ENCODE results near the gene NPHP1.
"Not testable (repeated sequence)": the region's sequence is repeated elsewhere in the genome, so short reads cannot be mapped to it uniquely, and the experiment has no call there.

The NPHP1 gene

GRCh38 chr2:110197452-110197851 lies 7.4 kb downstream of the NPHP1 start:
- DNase-seq (ENCODE audit: low read depth) = no peak

- DNase-seq (ENCODE audit: low read depth) = not testable (repeated sequence)
These were observed 14.6 kb downstream of the NPHP1 start for GRCh38 chr2:110190169-110190568.

GRCh38 chr2:110182449-110182848 lies 22.4 kb downstream of the NPHP1 start:
- no peak for DNase-seq (ENCODE audit: low read depth)

- no peak for DNase-seq (ENCODE audit: low read depth)
These were observed 24.8 kb downstream of the NPHP1 start for GRCh38 chr2:110180036-110180435.

GRCh38 chr2:110173523-110173922 lies 31.3 kb downstream of the NPHP1 start:
- no peak for DNase-seq (ENCODE audit: low read depth)

- DNase-seq (ENCODE audit: low read depth) = no peak
These were observed 32.3 kb downstream of the NPHP1 start for GRCh38 chr2:110172506-110172905.

GRCh38 chr2:110170102-110170501 lies 34.7 kb downstream of the NPHP1 start:
- no peak for DNase-seq (ENCODE audit: low read depth)

GRCh38 chr2:110167326-110168000 lies 37.4 kb downstream of the NPHP1 start:
- DNase-seq (ENCODE audit: low read depth) = no peak

GRCh38 chr2:110166266-110166665 lies 38.5 kb downstream of the NPHP1 start:
- DNase-seq (ENCODE audit: low read depth) = no peak

- DNase-seq (ENCODE audit: low read depth) = no peak
These were observed 47.5 kb downstream of the NPHP1 start for GRCh38 chr2:110157153-110157793.

- DNase-seq (ENCODE audit: low read depth) = not testable (repeated sequence)
These were observed 50.0 kb downstream of the NPHP1 start for GRCh38 chr2:110154828-110155227.

- DNase-seq (ENCODE audit: low read depth) = not testable (repeated sequence)
These were observed 50.6 kb downstream of the NPHP1 start for GRCh38 chr2:110154188-110154587.

GRCh38 chr2:110153416-110153815 lies 51.4 kb downstream of the NPHP1 start:
- no peak for DNase-seq (ENCODE audit: low read depth)

GRCh38 chr2:110152943-110153342 lies 51.9 kb downstream of the NPHP1 start:
- no peak for DNase-seq (ENCODE audit: low read depth)

- DNase-seq (ENCODE audit: low read depth) = no peak
These were observed 55.2 kb downstream of the NPHP1 start for GRCh38 chr2:110149330-110150220.

GRCh38 chr2:110146945-110147332 lies 57.9 kb downstream of the NPHP1 start:
- DNase-seq (ENCODE audit: low read depth) = no peak

- no peak for DNase-seq (ENCODE audit: low read depth)
These were observed 58.4 kb downstream of the NPHP1 start for GRCh38 chr2:110146183-110146944.

- no peak for DNase-seq (ENCODE audit: low read depth)
These were observed 60.8 kb downstream of the NPHP1 start for GRCh38 chr2:110143982-110144381.

GRCh38 chr2:110140401-110140800 lies 64.4 kb downstream of the NPHP1 start:
- DNase-seq (ENCODE audit: low read depth) = no peak

- no peak for DNase-seq (ENCODE audit: low read depth)
These were observed 70.8 kb downstream of the NPHP1 start for GRCh38 chr2:110134025-110134424.

- no peak for DNase-seq (ENCODE audit: low read depth)
These were observed 73.6 kb downstream of the NPHP1 start for GRCh38 chr2:110131166-110131565.

- no peak for DNase-seq (ENCODE audit: low read depth)
These were observed 74.1 kb downstream of the NPHP1 start for GRCh38 chr2:110130757-110131156.

Data from stimulated activated CD8-positive, alpha-beta memory T cell treated with anti-CD3 and anti-CD28 coated beads, Interleukin-12 subunit alpha, Interleukin-12 subunit beta, amount 100 ng/mL, for 4 hours (primary cell).